Measurements from ENCODE around the gene RBM19.

GRCh38 chr12:114012744-114013431 lies 46.8 kb upstream of the RBM19 start:
- TF ChIP-seq CTCF (conservative IDR thresholded peaks at IDR 0.05; ENCODE audit: low read depth, low read length): no peak
- TF ChIP-seq EZH2phosphoT487 (IDR thresholded peaks at IDR 0.05; ENCODE audit: borderline replicate concordance, low read length): no peak

Measured in PC-3 (cell line).